Measurements from ENCODE around the gene ICOSLG. TPM values are rescaled to one million over a fixed set of nuclear protein-coding genes. Genes with fewer than 3 reads are reported as not detected.

ICOSLG gene
- total and polyA plus RNA-seq, 2 experiments from 2014 or later = 1.3 to 4.6 TPM

GRCh38 chr21:44261675-44262295 lies 21.0 kb upstream of the ICOSLG start, which contains the start of gene DNMT3L:
DNMT3L (minus strand) TSS chr21:44261897; CDS start chr21:44261259, 638 bp downstream.
- Histone ChIP-seq H3K4me1 (ENCODE audit: insufficient read depth) (no peaks in the 10 kb centered on the region; the same call in 1 of the 2 replicates), H3K79me2 (replicated peaks; ENCODE audit: insufficient read depth) (no peaks in the 10 kb centered on the region), H3K9me2 (ENCODE audit: insufficient read depth) (no peaks in the 10 kb centered on the region), H2AFZ (no peak within 1 kb of the TSS), H3K27me3 (ENCODE audit: insufficient read depth) (no peaks in the 10 kb centered on the region), H4K20me1 (replicated peaks; ENCODE audit: insufficient read depth) (no peaks in the 10 kb centered on the region), H3K4me2 (no peak within 1 kb of the TSS), H3K4me3 (no peak within 1 kb of the TSS), H3K27ac (ENCODE audit: low read depth) (no peak within 1 kb of the TSS), H3F3A (replicated peaks; ENCODE audit: low read depth) (no peaks in the 10 kb centered on the region), H3K36me3 (ENCODE audit: insufficient read depth) (no peaks in the 10 kb centered on the region)
- H3K36me3 Mint-ChIP-seq (ENCODE audit: low read depth) = no peaks in the 10 kb centered on the region
- no peak within 1 kb of the TSS for H3K27ac Mint-ChIP-seq
- H3K27me3 Mint-ChIP-seq (ENCODE audit: insufficient read depth, low read depth, poor library complexity) = peaks cover 4% of the 10 kb centered on the region
- no peaks in the 10 kb centered on the region for H3K9me3 Mint-ChIP-seq
- peaks cover 4% of the 10 kb centered on the region; the same call in 2 of the 3 replicates for H3K4me1 Mint-ChIP-seq
- no peak for DNase-seq (ENCODE audit: low spot score)
- H3K4me3 Mint-ChIP-seq = no peak within 1 kb of the TSS
- ATAC-seq = no peak
- TF ChIP-seq ZNF331 (CRISPR knock-in tag; IDR thresholded peaks at IDR 0.05; ENCODE audit: low read depth) = no peak
- TF ChIP-seq REST (IDR thresholded peaks at IDR 0.05; ENCODE audit: unreplicated experiment) = no peak
- TF ChIP-seq CTCF (conservative IDR thresholded peaks at IDR 0.05; ENCODE audit: low read depth in 2 of 2) = no peak
- TF ChIP-seq ETS1 (IDR thresholded peaks at IDR 0.05) = no peak
- TF ChIP-seq POLR2AphosphoS5 (IDR thresholded peaks at IDR 0.05; ENCODE audit: low read depth) = no peak
- no peak for TF ChIP-seq JUNB (IDR thresholded peaks at IDR 0.05; ENCODE audit: unreplicated experiment)

Data from GM23338 (cell line).